MM.1S (cell line): ENCODE measurements around the gene ITGA7.

Experiments used
- EZH2phosphoT487 ChIP-seq: fragments of 300-600 bp; sonication (generic); IDR thresholded peaks from 2 replicates; pipeline ENCODE4 v1.6.1; 2018; ENCODE audit warnings: antibody characterized with exemption, low read length
- TF ChIP-seq, protein P1 (sequence below): fragments of 300-600 bp; sonication (generic); IDR thresholded peaks from 2 replicates; pipeline ENCODE4 v1.5.1; 2016; ENCODE audit warnings: antibody characterized with exemption, low read length, mixed read lengths

DNA sequence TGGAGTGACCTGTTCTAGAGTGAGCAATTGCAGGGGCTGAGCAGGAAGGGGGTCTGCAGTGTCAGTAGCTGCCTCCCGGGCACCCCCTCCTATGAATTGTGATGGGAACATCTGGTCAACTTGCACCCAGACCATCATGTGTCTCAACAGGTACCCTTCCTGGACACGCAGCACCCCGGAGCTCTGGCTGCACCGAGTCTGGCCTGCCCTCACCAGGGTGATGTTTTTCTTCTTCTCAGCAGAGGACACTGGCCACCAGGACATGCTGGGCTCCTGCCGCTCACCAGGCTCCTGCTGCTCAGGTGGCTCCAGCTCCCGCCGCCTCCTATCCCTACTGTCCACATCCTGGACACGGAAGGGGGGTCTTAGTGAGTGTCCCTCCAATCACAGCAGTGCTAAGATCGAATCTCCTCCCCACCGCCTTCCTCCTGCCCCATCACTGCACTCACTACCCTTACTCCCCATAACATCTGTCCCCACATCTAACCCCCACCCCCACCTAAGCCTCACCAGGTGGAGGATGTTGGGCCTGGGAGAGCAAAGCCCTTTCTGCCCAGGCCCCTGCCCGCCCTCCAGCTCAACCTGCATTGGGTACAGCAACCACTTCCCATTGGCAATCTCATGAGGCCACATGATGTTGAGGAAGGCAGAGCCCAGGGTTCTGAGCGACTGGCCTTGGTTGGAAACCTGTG, 14.9 kb downstream of the ITGA7 start:
- no peak for TF ChIP-seq EZH2phosphoT487
- TF ChIP-seq, protein P1, sequence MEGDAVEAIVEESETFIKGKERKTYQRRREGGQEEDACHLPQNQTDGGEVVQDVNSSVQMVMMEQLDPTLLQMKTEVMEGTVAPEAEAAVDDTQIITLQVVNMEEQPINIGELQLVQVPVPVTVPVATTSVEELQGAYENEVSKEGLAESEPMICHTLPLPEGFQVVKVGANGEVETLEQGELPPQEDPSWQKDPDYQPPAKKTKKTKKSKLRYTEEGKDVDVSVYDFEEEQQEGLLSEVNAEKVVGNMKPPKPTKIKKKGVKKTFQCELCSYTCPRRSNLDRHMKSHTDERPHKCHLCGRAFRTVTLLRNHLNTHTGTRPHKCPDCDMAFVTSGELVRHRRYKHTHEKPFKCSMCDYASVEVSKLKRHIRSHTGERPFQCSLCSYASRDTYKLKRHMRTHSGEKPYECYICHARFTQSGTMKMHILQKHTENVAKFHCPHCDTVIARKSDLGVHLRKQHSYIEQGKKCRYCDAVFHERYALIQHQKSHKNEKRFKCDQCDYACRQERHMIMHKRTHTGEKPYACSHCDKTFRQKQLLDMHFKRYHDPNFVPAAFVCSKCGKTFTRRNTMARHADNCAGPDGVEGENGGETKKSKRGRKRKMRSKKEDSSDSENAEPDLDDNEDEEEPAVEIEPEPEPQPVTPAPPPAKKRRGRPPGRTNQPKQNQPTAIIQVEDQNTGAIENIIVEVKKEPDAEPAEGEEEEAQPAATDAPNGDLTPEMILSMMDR = no peak
